Midbrain (tissue), 1 donor: Measurements from ENCODE around the gene GRK3.
"Not testable (repeated sequence)": the region's sequence is repeated elsewhere in the genome, so short reads cannot be mapped to it uniquely, and the experiment has no call there.

Experiments used
- DNase-seq: peaks from one replicate; lab custom pipeline; 2025; lab: John Stamatoyannopoulos, UW

The GRK3 gene

DNA sequence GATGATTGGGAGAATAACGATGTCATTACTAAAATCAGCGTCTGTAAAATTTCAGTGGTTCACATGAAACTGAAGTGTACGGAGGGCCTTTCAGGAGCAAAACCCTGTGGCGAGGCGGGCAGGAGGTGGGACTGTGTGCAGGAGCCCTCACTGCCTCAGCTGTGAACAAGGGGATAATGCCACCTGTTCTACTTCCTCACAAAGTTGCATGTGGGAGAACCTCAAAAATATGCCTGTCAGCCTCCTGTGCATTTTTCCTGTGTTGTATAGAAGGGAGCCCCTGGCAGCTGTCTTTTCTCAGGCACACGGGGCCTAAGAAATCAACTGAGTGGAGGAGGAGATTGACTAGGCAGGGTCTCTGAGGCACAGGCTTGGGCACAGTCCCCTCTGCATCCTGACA, 134.5 kb downstream of the GRK3 start:
- DNase-seq, result no peak

DNA sequence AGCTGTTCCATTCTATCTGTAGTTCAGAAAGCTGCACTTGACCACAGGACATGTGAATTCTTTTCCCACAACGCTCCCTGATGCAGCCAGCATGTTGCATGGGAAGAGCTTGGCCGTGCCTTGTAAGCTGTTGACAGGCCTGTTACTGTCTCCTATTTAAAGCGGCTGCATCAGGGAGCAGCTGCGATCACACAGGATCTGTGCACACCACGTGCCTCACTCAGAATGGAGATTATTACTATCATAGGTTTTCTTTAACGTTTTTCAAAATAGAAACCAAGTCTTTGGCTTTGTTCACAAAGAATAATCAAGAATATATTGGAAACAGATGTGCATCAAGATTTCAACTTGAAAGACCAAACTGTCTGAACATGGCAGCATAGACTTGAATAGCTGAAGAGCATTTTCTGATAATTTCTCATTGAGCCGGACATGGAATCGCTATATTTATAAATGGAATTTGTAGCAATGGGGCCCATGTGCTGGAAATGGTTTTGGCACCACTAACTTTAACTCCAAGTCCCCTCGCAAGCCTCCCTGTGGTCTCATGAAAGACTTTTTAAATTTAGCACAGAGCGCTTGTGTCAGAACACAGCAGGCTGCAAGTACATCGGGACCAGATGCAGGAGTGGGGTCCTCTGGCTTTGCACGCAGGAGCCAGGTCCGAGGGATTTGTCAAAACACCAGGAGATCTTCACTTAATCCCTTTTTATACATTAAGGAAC, 136.7 kb downstream of the GRK3 start:
- DNase-seq, result peak; percentile 30

DNA sequence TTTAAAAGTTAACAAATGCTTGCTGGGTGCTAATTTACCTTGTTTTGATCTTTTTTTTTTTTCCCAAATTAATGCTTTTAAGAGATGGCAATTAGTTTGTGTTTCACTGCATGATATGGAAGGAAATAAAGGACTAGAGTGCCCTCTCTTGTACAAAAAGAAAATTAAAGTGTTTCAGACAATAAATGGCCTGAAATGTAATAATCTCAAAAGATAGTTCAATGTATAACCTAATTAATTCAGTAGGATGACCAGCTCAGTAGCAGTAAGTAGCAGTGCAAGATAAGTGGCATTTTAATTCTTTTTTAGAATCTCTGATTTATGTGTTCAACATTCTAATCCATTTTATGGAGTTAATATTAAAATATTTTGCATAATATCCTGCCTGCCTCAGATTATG, 137.6 kb downstream of the GRK3 start:
- peak; percentile 40 for DNase-seq

DNA sequence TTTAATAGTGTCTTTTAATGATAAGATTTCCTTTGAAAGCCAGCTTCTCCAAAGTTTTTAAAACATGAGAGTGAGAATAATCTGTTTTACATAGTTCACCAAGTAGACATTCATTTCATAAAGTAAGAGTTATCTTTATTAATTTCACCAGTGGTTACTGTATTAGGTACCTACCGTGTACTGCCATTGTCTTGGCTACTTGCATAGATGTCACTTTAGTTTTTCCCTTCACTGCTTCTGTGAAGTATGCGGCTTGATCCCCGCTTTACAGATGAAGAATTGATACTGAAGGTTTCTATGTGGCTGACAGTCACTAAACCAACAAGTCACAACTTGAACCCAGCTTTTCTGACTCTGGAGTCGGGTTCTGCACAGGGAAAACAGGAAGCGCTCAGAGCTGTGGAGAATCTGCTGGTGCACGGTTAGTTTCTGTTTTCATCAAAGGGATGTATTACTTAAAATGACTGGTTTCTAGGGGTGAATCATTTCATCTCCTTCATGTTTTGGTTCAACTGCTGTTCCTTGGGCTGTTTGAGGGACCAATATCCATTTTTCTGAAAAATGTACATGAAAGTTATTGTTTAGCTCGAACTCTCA, 138.2 kb downstream of the GRK3 start:
- DNase-seq, result no peak

DNA sequence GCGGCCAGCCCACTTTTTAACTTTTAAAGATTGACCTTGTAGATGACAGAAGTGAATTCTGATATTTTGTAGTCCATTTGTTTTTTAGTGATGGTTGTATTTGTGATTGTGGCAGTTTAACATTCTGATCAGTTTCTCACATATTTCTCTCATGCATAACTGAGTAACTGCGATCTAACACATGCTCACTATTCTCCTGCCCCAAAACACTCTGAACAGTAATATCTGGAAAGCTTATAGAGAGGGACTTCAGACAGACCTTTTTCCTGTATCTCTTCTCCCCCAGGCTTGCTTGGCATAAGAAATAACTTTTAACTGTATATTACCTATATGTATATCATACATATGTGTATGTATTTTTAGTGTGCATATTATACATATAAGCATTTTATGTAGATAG, 140.2 kb downstream of the GRK3 start:
- no peak for DNase-seq

- DNase-seq, result no peak
These were observed 141.7 kb downstream of the GRK3 start for GRCh38 chr22:25706197-25706596.

DNA sequence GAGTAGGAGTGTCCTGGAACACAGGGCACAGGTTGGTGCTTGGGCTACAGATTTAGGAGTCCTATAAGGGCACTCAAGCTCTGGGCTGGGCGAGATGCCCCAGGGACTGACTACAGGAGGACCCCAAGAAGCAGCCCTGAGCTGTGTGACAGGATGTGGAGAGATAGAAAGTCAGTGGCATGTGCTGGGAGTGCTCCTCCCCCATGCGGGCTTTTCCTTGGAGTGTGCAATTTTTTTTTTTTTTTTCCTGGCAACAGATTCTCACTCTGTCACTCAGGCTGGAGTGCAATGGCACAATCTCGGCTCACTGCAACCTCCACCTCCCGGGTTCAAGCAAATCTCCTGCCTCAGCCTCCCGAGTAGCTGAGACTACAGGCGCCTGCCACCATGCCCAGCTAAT, 144.0 kb downstream of the GRK3 start:
- not testable (repeated sequence) for DNase-seq

- no peak for DNase-seq
These were observed 145.3 kb downstream of the GRK3 start for GRCh38 chr22:25709758-25710157.

- DNase-seq, result no peak
These were observed 146.0 kb downstream of the GRK3 start for GRCh38 chr22:25710501-25710900.

DNA sequence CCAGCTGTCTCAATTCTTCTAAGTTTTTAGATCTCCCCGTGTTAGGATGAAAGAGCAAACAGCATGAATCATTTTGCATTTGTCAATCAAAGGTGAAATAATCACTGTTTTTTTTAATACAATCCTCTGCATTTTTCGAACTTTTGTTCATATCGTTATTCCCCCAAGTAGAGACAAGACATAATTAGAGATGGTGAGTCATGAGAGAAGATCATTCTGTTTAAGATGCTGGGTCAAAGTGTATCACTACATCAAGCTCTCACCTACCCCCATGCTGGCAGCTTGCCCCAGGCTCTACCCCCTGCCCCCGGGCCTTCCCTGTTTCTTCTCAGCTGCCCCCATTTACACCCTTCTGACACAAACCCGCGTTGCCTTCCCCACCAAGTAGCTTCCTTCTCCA, 147.0 kb downstream of the GRK3 start:
- no peak for DNase-seq

- DNase-seq, result no peak
These were observed 148.4 kb downstream of the GRK3 start for GRCh38 chr22:25712661-25713400.

DNA sequence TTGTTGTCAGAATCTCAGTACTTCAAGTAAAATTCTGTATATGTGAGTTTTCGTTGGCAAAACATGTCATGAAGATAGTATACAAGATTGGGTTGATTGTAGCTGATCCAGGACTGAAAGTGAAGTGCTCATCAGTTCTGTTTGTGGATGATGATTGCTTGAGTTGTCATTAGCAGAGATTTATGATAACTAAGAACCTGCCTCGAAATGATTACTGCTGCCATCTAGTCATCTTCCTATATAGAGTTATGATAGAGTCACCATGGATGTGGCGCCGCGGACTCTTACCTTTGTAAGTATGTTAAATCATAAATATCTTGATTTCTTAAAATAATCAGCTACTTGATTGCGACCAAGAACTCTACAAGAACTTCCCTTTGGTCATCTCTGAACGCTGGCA, 149.6 kb downstream of the GRK3 start:
- DNase-seq, result no peak

- DNase-seq, result no peak
These were observed 150.3 kb downstream of the GRK3 start for GRCh38 chr22:25714739-25715138.

DNA sequence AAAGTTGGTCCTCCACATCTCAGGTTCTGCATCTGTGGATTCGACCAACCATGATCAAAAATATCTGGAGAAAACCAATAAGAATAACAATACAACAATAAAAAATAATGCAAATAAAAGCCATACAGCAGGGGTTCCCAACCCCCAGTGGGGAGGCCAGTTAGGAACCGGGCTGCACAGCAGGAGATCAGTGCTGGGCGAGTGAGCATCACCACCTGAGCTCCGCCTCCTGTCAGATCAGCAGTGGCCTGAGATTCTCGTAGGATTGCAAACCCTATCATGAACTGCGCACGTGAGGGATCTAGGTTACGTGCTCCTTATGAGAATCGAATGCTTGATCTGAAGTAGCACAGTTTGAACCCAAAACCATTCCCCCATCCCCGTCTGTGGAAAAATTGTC, 152.2 kb downstream of the GRK3 start:
- no peak for DNase-seq

- no peak for DNase-seq
These were observed 153.8 kb downstream of the GRK3 start for GRCh38 chr22:25718135-25718840.

GRCh38 chr22:25722223-25722622, 157.7 kb downstream of the GRK3 start:
- no peak for DNase-seq

- no peak for DNase-seq
These were observed 158.2 kb downstream of the GRK3 start for GRCh38 chr22:25722626-25723025.

DNA sequence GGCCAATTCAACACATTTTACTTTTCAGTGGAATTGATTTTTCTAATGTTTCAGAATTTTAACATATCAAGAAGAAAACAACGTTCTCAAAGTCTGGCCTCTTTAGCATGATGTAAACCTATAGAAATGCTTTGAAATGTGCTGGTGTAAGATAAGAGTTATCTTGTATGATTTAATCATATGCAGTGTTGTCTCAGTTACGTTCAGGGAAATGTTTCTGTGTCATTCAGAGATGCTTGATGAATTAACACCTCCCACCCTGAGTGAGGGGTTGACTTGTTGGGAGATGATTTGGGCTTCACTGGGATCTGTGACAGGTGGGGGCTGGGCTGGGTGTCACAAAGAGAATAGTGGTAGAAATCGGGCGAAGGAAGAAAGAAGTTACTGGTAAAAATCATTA, 161.8 kb downstream of the GRK3 start:
- no peak for DNase-seq

- no peak for DNase-seq
These were observed 163.6 kb downstream of the GRK3 start for GRCh38 chr22:25728071-25728470.

DNA sequence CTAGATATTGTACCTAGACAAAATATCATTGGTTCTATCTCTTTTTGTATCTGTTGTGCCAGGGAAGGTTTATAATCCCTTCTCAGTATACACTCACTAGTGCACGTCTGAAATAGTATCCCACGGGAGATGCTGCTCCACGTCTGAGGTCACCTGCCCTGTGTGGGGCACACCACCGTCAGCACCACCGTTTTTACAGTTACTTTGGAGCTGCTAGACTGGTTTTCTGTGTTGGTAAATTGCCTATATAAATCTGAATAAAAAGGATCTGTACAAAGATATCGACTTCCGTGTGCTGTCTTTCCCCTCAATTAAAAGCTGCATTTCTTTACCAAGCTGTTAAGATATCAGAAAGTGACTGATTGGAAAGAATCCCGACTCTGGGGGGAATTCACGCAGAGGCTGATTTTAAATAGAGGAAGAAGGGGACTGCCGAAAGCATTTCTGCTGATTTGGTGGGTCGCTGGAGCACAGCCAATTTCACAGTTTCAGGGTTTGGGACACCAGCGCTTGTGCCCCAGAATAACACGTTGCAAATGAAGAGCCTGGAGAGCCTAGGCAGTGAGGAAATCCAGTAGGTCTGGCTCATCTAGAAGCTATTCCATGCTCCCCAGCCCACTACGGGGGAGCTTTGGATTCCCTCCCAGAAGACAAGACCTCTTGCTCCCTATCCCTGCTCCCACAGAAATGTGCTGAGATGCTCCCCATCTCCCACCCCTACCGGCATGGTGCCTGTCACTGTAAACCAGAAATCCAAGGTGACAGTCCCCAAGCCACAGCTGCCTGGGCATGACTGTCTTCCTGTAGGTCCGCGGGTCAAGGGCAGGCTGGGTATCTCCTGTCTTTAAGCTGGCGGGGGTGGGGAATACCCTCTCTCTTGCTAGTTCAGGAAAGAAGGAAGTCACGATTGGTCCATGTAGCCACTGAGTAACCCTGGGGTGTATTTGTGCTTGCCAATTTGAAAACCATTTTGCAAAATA, 164.8 kb downstream of the GRK3 start:
- DNase-seq, result no peak

DNA sequence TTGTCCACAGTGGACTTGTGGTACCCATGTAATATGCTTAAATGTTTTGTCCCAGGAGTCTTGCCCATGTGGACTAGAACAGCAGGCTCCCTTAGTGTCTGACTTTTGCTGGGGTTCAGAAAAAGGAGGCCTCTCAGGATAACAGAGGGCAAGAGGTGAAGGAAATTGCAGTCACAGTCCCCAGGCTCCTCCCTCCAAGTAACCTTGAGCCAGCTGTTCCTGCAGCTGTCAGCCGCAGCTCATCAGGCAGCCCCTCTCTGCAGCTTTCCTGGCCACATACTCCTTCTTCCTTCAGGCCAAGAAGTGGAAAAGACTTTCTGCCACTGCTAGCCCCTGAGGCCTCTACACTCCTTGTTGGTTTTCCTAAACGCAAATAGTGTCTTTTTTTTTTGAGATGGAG, 171.2 kb downstream of the GRK3 start:
- no peak for DNase-seq
